Esophagus mucosa (tissue), 1 donor: ENCODE data around the gene PWP1. TPM values are rescaled to one million over a fixed set of nuclear protein-coding genes. Genes with fewer than 3 reads are reported as not detected.

Experiments used
- ATAC-seq: fragments of 200-7000 bp; cut with Tn5 transposase; one replicate; pipeline ENCODE4 v1.9.1; 2020
- total RNA-seq: library from RNA; stranded (reverse); gene quantifications from one replicate; pipeline ENCODE4 v1.2.4, GENCODE V29; 2023
- donor health status: DM: yes; HTN: yes; CAD: no.

The PWP1 gene
- 27.0 TPM for total RNA-seq

DNA sequence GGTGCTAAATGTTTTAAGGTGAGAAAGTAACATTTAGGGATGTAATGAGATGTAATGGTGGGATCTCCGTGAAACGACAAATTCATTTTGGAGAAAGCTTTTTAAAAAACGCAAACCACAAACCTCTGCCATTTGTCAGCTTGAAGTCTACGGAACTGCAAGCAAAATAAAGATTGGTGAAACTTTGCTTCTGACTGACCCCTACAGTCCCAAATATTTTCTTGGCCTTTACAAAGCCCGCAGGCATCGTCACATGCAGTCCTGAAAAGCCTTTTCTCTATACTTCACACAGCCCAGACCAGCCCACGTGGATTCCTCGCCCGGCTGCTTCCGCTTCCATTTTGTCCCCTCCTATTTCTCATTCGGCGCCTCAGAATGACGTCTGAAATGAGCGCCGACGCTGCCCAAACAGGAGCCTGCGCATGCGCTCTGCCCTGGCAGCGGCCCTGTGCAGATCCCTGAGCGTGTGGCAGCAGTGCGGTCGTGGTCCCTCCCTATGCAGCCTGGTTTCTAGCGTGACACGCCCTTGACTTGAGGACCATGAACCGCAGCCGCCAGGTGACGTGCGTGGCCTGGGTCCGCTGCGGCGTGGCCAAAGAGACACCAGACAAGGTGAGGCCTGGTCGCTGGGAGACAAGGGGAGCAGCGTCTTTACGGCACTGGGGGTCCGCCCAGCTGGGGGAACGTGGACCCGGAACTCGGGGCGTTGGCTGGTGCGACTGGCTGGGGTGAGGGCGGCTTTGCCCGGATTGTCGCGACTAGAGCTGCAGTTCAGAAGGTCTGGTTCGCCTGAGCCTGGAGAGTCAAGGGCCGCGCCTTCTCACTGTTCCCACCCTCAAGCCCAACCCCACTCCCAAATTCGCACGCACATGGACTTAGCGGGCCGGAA is at the start of gene PWP1:
TSS of gene PWP1 (plus strand) at position 440 of the 889 bp plus-strand sequence. CDS start at position 541, 101 bp downstream.
- peak; percentile 98 for ATAC-seq

DNA sequence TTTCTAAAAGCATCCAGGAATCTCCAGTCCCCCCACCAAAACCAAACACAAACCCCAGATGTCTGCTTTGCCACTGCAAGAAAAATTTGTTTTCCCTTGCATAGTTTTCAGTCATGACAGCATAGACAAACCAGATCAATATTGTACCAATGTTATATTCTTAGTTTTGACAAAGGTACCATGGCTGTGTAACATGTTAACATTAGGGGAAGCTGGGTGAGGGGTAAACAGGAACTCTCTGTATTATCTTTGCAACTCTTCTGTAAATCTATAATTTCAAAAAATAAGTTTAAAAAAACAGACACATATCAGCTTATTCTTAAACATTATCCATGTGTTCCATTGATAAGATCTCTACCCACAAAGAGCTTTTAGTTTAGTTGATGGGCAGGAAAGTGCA is 44.4 kb upstream of the PWP1 start:
- no peak for ATAC-seq

DNA sequence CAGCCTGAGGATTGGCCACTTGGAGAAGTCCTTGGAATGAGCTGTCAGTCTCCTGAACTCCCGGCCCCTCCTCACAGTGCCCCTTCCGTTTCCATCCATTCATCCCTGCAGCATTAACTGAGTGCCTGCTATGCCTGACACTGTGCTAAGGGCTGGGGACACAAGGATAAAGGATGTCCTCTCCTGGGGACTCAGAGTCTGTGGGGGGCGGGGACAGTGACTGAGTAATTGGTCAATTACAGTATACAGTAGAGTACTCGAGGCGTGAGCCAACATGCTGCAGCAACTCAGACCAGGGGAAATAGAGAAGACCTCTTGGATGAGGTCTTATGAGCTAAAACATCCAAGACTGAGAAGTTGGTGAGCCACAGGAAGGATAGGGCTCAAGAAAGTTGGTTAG is 43.4 kb upstream of the PWP1 start:
- no peak for ATAC-seq

DNA sequence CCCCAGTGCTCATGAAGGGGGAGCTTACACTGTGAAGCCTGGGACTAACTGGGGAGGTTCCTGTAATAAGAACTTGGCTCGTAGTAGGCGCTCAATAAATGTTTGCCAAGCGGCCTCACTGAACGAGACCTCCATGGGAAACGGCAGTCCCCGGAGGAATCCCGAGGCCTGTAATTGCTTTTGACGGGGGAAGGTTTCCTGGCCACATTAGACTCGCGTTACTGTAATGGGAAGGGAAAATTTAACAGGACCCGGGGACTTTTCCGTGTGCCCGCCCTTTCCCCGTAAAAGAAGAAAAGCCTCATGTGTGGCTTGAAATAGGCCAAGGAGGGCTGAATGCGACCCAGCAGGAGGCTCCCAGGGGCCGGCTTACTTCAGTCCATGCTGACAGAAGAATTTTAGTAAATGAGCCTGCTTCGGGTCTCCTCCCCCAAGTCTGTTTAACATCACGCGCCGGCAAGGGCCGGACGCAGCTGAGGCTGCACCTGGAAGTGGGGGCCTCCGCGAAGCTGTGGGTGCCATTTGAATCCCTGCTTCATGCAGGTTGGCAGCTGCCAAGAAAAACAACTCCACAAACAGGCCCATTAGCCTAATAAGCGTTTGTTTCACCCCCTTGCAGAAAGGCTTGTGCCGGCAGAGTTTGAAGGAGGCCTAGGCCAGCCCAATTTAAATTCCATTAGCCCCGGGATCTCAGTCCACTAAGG is 39.8 kb upstream of the PWP1 start:
- ATAC-seq: no peak

DNA sequence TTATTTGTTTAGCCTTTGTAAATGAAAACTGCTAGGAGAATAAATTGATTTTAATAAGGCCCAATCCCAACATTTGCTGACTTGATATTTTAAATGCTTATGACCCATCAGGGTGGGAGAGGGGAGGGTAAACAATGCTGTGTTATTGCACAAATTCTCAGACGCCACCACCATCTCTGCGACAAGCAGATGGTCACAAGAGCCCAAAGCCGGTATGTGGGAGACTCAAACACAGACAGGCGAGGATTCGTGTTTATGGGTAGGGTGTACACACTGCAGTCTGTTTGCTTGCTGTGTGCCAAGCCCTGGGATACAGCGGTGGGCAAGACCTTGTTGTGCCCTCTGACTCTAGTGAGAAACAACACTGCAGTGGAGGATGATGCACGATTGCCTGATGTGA is 39.2 kb upstream of the PWP1 start:
- no peak for ATAC-seq

DNA sequence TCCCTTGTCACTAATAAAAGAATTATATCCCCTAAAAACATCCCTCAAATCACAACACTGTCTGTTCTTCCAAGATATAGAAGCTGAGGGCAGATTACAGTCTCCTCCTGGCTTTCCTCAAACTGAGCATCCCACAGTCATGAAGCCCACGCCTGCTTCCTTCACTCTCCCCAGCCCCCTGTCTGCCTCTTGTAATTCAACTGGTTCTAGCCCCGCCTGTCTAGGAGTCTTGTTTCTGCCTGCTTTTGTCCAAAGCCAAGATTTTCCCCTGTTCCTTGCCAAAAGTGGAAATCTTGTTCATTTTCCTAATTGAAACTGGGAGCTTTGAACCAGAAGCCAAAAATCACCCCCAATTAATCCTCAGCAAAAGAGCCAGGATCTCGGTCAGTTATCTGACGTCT is 35.9 kb upstream of the PWP1 start:
- ATAC-seq: no peak

DNA sequence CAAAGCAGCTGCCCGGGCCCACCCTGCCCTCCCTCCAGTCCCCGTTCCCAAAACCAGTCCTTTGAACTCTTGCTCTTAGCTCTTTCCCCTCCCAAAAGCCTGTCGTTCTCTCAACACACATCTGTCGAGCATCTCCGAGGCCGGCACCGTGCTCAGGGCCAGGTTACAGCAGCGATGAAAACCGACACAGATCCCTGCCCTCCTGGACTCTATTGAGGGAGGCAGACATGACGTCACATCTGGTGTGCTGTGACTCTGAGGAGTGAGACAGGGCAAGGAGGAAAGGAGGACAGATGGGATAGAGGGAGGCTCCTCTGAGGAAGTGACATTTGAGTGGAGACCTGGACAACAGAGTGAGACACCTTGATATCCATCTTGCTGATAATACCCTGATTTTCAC is 34.6 kb upstream of the PWP1 start:
- no peak for ATAC-seq

DNA sequence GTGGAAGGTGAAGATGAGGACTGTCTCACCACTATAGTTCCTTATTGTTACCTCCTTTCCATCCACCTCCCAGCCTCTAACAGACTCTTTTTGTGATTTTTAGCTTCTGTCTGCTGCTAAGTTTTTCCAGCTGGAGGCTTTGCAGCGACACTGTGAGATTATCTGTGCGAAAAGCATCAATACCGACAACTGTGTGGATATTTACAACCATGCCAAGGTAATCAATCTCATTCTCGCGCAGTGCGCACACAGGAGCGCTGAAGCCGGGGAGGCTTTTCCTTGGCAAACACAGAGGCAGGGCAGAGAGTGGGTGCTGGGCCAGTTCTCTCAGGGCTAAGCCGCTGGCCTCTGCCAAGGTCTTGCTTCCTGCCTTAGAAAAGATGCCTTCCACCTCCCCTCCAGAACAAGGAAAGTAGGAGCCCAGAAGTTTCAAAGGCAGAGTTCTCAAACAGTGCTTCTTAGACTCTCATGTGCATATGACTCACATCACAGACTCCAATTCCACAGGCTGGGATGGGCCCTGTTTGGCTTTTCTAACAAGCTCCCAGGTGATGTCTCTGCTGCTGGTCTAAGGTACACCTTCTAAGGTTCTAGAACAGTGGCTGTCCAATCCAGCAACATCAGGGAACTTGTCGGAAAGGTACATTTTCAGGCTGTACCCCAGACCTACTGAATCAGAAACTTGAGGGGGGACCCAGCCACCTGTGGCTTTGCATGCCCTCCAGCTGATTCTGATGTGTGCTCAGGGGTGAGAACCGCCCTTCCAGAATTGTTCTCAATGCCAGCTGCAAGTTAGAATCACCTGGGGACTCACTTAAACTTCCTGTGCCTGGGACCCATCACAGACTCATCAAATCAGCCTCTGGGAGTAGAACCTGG is 33.8 kb upstream of the PWP1 start:
- ATAC-seq: no peak

DNA sequence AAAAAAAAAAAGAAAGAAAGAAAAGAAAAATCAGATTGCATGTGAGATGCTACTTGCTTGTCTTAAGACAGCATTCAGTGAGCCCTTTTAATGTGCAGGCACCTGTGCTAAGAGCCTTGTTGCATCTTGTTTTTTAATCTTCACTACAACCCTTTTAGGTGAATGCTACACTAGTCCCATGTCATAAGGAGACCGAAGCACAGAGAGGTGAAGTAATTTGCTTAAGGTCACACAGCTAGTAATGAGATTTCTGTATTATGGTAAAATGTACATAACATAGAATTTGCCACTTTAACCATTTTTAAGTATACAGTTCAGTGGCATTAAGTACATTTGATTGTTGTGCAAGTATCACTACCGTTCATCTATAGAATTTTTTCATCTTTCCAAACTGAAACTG is 32.1 kb upstream of the PWP1 start:
- no peak for ATAC-seq

DNA sequence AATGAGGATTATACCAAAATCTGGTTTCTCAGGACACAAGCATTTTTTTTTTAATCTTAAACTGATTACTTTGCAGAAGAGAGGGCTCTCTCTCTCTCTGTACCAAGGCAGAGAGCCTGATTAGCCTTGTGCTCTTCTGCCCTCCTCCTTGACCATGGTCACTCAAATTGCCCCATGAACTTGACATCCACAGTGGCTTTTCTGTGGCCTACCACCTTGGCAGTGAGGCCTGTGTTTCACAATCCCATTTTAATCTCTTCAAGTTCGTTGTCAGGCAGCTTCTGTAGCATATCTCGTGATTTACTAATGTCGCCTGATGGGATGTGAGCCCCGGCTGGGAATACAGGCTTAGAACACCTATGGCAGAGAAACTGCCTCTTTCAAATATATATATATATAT is 30.7 kb upstream of the PWP1 start:
- ATAC-seq: no peak

DNA sequence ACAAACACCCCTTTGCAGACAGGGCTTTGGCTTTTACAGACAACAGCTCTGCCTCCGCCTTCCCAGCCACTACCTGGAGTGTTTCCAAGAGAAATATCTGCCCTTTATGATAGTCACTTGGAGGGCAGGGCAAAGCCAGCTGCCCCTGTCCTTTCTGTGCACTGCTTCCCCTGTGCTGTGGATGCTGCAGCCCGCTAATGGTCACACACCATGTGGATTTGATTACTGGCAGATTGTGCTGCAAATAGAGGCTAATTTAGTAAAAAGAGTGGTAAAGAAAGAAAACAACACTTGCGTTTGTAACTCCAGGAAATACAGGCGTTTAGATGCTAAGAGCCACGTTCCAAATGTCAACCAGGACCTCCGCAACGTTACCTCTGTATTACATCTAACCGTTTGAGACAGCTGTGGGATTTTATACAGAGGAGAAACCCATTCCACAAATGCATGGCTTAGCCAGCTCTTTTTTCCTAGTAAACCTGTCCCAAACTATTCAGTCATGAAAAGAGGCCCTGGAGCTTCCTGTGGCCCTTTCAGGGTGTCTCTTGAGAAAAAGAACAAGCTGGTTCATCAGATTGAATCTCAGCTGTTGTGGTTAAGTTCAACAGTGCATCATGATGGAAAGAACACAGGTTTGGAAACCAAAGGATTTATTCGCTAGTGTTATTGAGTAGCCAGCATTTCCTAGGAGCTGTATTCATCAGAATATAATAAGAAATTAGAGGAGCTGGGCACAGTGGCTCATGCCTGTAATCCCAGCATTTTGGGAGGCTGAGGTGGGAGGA is 30.1 kb upstream of the PWP1 start:
- no peak for ATAC-seq

DNA sequence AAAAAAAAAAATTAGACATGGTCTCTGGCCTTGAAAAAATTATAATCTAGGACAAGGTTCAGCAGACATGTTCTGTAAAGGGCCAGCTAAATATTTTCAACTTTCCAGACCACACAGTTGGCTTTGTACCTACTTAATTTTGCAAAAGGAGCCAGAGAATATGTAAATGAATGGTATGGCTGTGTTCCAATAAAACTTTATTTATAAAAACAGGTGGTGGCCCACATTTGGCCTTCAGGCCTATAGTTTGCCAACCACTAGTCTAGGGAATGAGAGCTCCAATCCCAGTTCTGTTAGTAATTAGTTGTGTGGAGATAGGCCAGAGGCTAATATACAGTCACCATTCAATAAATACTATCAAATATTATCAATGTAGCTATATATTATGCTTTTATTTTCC is 29.3 kb upstream of the PWP1 start:
- ATAC-seq: no peak

DNA sequence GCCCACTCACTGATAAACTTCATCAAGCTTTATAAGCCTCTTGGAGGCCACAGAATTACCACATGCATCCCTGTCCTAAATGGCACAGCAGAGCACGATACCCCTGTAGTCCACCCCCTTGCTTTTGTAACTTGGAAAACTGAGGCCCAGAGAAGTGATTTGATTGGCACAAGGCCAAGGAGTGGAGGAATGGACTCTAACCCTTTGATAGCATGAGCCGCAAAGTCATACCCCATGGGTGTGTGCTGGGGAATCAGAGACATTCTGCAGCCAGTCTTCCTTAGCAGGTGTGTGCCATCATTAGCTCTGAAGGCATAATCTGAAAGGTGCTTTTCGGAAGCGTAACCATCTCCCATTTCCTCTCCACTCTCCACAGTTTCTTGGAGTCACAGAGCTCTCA is 28.5 kb upstream of the PWP1 start:
- ATAC-seq: no peak

DNA sequence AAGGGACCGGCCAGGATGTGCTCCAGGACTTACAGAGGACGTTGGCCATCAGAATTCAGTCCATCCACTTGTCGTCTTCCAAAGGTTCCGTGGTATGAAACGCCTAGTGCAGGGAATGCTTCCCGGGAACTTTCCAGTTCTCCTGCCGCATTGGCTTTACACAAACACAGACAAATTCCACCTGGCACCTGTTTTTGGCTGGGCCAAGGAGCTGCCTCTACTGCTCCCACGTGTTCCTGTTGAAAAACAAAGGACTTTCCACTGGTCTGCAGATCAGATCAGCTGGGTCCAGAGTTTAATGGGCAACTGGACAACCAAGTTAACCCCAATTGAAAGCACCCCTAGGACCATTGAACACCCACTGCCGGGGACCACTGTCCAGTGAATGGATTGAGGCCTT is 28.0 kb upstream of the PWP1 start:
- no peak for ATAC-seq

DNA sequence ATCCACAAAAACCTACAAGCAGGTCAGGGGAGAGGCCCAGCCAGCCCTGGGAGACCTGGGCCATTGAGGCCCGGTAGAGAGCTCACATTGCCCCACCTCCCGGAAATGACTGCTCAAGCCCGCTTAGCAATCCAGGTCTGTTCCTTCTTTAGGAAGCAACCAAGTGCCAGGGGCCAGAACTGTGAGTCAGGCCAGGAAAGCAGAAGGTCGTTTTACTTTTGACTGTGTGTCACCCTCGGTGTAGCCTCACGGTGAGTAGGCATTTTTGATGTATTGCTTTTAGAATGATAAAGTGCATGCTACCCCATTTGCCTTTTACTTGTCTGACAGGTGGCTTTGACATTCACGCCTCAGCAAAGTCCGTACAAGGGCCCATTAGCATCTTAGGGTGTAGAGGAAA is 25.4 kb upstream of the PWP1 start:
- peak; percentile 25 for ATAC-seq

DNA sequence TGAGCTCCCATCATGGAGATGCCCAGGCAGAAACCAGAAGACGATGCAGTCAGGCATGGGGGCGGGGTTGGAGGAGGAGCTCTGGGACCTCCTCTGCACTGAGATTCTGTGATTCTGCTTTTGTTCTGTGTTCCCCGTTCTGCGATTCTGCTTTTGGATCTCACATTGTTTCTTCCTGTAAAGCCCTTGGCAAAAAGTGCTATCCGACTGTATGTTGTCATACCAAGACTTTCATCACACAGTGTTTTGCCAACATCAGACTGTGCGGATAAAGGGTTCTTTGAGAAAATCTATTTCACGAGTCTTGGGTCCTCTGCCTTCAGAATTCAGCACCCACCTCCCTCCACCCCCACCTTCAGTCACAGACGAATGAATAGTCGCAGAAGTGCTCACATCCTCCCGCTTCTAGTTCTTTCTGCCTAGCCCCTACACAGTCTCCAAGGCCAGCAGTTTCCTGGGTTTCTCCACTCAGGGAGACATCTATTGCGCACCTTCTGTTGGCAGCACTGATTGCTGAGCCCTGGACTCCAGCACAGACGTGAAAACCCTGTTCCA is 24.7 kb upstream of the PWP1 start:
- no peak for ATAC-seq

DNA sequence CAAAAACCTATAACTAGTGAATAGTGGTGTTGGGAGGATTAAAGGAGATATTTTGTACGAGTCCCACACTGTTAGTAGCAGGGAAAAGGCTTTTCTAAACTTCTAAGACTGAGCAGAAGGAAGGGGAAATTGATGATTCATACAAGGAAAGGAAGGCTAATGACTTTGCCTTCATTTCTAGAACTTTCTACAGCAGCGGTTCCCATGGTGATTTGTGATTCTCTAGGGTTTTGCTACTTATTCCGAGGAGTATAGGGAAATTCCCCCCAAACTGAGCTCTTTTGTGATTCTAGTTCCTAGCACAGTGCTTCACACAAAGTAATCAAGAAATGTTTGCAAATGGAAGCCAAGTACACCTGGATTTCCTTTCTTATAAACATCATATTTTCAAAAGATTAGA is 23.8 kb upstream of the PWP1 start:
- no peak for ATAC-seq

DNA sequence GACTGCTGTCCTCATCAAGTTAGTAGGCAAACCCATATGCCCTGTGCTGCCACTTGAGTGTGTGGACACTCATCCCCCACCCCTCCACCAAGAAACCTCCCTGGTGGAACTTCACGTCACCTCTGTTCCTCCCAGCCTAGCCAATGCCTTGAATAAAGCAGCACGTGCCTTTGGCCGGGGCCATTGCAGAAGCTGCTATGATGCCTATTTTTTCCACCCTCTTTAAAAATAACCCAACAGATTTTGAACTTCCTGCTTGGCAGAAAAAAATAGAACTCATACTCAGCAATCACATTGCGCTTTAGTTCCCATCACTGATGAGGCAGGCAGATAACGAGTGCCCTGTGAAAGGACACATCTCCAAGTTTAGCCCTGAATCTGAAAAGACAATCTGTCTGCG is 23.1 kb upstream of the PWP1 start:
- no peak for ATAC-seq

DNA sequence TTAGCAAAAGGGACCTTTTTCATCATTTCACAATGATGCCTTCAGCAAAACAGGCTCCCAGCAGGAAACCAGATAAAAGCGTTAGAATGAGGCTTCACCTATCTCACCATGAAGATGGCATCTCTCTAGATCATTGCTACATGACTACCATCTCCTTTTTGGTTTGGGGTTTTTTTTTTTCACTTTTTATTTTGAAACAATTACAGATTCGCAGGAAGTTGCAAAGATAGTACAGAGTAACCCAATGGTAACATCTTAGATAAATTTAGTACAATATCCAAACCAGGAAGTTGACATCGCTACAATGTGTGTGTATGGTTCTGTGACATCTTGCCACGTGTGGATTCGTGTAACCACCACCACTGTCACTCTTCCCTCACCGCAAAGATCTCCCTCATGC is 22.3 kb upstream of the PWP1 start:
- no peak for ATAC-seq

DNA sequence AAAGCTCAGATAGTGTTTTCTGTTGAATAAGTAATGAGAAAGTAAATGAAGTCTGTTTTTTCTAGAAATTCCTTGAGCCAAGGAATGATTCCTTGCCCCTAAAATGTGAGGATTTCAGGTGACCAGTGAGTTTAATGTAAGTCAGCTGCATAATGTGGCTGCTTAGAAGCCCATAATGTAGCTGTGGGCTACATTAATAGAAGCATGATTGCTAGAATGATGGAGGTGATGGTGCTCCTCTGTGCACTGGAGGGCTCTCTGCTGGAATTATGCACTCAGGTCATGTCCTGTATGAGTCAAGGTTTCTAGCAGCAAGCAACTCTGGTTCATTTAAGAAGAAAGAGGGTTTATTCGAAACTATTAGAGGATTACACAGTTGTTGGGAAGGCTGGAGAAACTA is 19.6 kb upstream of the PWP1 start:
- no peak for ATAC-seq

DNA sequence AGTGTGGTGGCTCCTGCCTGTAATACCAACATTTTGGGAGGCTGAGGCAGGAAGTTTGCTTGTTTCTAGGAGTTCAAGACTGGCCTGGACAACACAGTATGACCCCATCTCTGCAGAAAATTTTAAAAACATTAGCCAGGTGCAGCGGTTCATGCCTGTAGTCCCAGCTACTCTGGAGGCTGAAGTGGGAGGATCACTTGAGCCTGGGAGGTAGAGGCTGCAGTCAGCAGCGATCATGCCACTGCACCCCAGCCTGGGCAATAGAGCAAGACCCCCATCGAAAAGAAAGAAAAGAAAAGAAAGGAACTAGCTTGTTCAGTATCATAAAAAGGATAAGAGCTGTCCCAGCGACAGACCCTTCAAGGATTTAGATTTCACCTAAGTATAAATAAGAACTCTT is 18.1 kb upstream of the PWP1 start:
- ATAC-seq: no peak
